ENCODE results near the gene UBAC1.

GRCh38 chr9:135968083-135968476 lies 6.9 kb upstream of the UBAC1 start:
- TF ChIP-seq, protein P1, sequence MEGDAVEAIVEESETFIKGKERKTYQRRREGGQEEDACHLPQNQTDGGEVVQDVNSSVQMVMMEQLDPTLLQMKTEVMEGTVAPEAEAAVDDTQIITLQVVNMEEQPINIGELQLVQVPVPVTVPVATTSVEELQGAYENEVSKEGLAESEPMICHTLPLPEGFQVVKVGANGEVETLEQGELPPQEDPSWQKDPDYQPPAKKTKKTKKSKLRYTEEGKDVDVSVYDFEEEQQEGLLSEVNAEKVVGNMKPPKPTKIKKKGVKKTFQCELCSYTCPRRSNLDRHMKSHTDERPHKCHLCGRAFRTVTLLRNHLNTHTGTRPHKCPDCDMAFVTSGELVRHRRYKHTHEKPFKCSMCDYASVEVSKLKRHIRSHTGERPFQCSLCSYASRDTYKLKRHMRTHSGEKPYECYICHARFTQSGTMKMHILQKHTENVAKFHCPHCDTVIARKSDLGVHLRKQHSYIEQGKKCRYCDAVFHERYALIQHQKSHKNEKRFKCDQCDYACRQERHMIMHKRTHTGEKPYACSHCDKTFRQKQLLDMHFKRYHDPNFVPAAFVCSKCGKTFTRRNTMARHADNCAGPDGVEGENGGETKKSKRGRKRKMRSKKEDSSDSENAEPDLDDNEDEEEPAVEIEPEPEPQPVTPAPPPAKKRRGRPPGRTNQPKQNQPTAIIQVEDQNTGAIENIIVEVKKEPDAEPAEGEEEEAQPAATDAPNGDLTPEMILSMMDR (IDR thresholded peaks at IDR 0.05 in 4 of 5, conservative IDR thresholded peaks at IDR 0.05 in 1 of 5): no peak
- TF ChIP-seq POLR2A (IDR thresholded peaks at IDR 0.05): no peak

Measured in gastrocnemius medialis (tissue), 4 donors.